OCI-LY1 (cell line): ENCODE data around the gene ZNF862.

Source experiments
- H2AFZ ChIP-seq: fragments of 200-600 bp; sonication (generic), shearing (Covaris generic); 2 replicates; pipeline ENCODE4 v1.6.0; 2014; ENCODE audit warnings: antibody characterized with exemption, mild to moderate bottlenecking, low read length
- H3F3A ChIP-seq: fragments of 200-600 bp; sonication (generic), shearing (Covaris generic); 2 replicates; pipeline ENCODE4 v1.6.0; 2014; ENCODE audit warnings: mild to moderate bottlenecking, antibody characterized with exemption, low read length, moderate library complexity; ENCODE audit not compliant: insufficient read depth
- H3K27ac ChIP-seq: fragments of 200-600 bp; sonication (generic); 2 replicates; pipeline ENCODE4 v1.5.1; 2014; ENCODE audit warnings: low read length, mixed run types, mild to moderate bottlenecking, low read depth; ENCODE audit not compliant: poor library complexity, severe bottlenecking
- H3K27me3 ChIP-seq: fragments of 200-600 bp; sonication (generic); 2 replicates; pipeline ENCODE4 v1.6.0; 2014; ENCODE audit warnings: antibody characterized with exemption, mild to moderate bottlenecking, low read length, moderate library complexity; ENCODE audit not compliant: insufficient read depth
- H3K36me3 ChIP-seq: fragments of 200-600 bp; sonication (generic); 2 replicates; pipeline ENCODE4 v1.6.1; 2014; ENCODE audit warnings: mild to moderate bottlenecking, antibody characterized with exemption, low read length, moderate library complexity, mixed read lengths; ENCODE audit not compliant: insufficient read depth
- H3K4me1 ChIP-seq: fragments of 200-600 bp; sonication (generic); 2 replicates; pipeline ENCODE4 v1.5.1; 2014; ENCODE audit warnings: mild to moderate bottlenecking, low read length, moderate library complexity; ENCODE audit not compliant: insufficient read depth, severe bottlenecking
- H3K4me2 ChIP-seq: fragments of 200-600 bp; sonication (generic), shearing (Covaris generic); 2 replicates; pipeline ENCODE4 v1.6.1; 2014; ENCODE audit warnings: low read length
- H3K4me3 ChIP-seq: fragments of 200-600 bp; sonication (generic); 2 replicates; pipeline ENCODE4 v1.5.1; 2014; ENCODE audit warnings: low read length, low read depth, mild to moderate bottlenecking, mixed read lengths; ENCODE audit not compliant: poor library complexity, severe bottlenecking
- H3K79me2 ChIP-seq: fragments of 200-600 bp; shearing (Covaris generic); 2 replicates; pipeline ENCODE4 v1.6.1; 2016; ENCODE audit warnings: mixed run types, low read length, mixed read lengths; ENCODE audit not compliant: insufficient read depth
- H3K9ac ChIP-seq: fragments of 200-600 bp; sonication (generic), shearing (Covaris generic); 2 replicates; pipeline ENCODE4 v1.6.1; 2014; ENCODE audit warnings: mild to moderate bottlenecking, low read length, mixed read lengths
- H3K9me2 ChIP-seq: fragments of 200-600 bp; sonication (generic), shearing (Covaris generic); 2 replicates; pipeline ENCODE4 v1.6.1; 2014; ENCODE audit warnings: low read depth, mild to moderate bottlenecking, low read length, mixed read lengths
- H3K9me3 ChIP-seq: fragments of 200-600 bp; shearing (Covaris generic); 2 replicates; pipeline ENCODE4 v1.6.1; 2014; ENCODE audit warnings: low read length, mixed read lengths
- H4K20me1 ChIP-seq: fragments of 200-600 bp; sonication (generic), shearing (Covaris generic); 2 replicates; pipeline ENCODE4 v1.6.0; 2016; ENCODE audit warnings: mild to moderate bottlenecking, low read length; ENCODE audit not compliant: insufficient read depth
- CTCF ChIP-seq: fragments of 200-600 bp; sonication (generic), shearing (Covaris generic); IDR thresholded peaks from 2 replicates; pipeline ENCODE4 v1.5.1; 2017; ENCODE audit warnings: mild to moderate bottlenecking, antibody characterized with exemption, low read length, moderate library complexity, mixed read lengths
- EZH2 ChIP-seq: fragments of 200-600 bp; sonication (generic), shearing (Covaris generic); IDR thresholded peaks from 2 replicates; pipeline ENCODE4 v1.8.0; 2017; ENCODE audit warnings: borderline replicate concordance, mixed run types, mild to moderate bottlenecking, antibody characterized with exemption, low read length, moderate library complexity, mixed read lengths

ZNF862 gene

GRCh38 chr7:149793261-149793660 is 44.9 kb upstream of the ZNF862 start:
- Histone ChIP-seq H3F3A (no peaks in the 10 kb centered on the region), H3K79me2 (no peaks in the 10 kb centered on the region), H3K27me3 (no peaks in the 10 kb centered on the region), H3K27ac (no peak overlapping the region), H3K4me1 (no peaks in the 10 kb centered on the region), H4K20me1 (no peaks in the 10 kb centered on the region), H3K9ac (no peak overlapping the region), H3K9me2 (no peaks in the 10 kb centered on the region), H3K4me3 (no peak overlapping the region), H3K9me3 (no peaks in the 10 kb centered on the region), H3K36me3 (no peaks in the 10 kb centered on the region), H2AFZ (no peak overlapping the region), H3K4me2 (no peak overlapping the region)
- TF ChIP-seq CTCF (no peak), EZH2 (no peak)

- no peaks in the 10 kb centered on the region for H4K20me1 ChIP-seq
- H3K79me2 ChIP-seq = no peaks in the 10 kb centered on the region
- H3F3A ChIP-seq = no peaks in the 10 kb centered on the region
- H3K9ac ChIP-seq = no peak overlapping the region
- no peaks in the 10 kb centered on the region for H3K36me3 ChIP-seq
- no peak overlapping the region for H3K4me2 ChIP-seq
- TF ChIP-seq CTCF (no peak), EZH2 (no peak)
- no peak overlapping the region for H3K4me3 ChIP-seq
- H3K27me3 ChIP-seq = no peaks in the 10 kb centered on the region
- H2AFZ ChIP-seq = no peak overlapping the region
- H3K9me3 ChIP-seq = no peaks in the 10 kb centered on the region
- H3K27ac ChIP-seq = no peak overlapping the region
- no peaks in the 10 kb centered on the region for H3K4me1 ChIP-seq
- H3K9me2 ChIP-seq = no peaks in the 10 kb centered on the region
Measured at GRCh38 chr7:149794661-149795060, 43.5 kb upstream of the ZNF862 start.

GRCh38 chr7:149795126-149795525 is 43.0 kb upstream of the ZNF862 start:
- H3K4me1 ChIP-seq = no peaks in the 10 kb centered on the region
- H3F3A ChIP-seq = no peaks in the 10 kb centered on the region
- H3K27ac ChIP-seq = no peak overlapping the region
- no peaks in the 10 kb centered on the region for H3K27me3 ChIP-seq
- H4K20me1 ChIP-seq = no peaks in the 10 kb centered on the region
- H3K79me2 ChIP-seq = no peaks in the 10 kb centered on the region
- H3K9me3 ChIP-seq = no peaks in the 10 kb centered on the region
- no peak overlapping the region for H2AFZ ChIP-seq
- no peak overlapping the region for H3K4me2 ChIP-seq
- no peaks in the 10 kb centered on the region for H3K36me3 ChIP-seq
- no peaks in the 10 kb centered on the region for H3K9me2 ChIP-seq
- H3K9ac ChIP-seq = no peak overlapping the region
- no peak overlapping the region for H3K4me3 ChIP-seq
- TF ChIP-seq EZH2 (no peak), CTCF (no peak)
